SU-DHL-6 (cell line): ENCODE data around the gene MICAL3.

Experiments
- CTCF ChIP-seq: fragments of 200-600 bp; sonication (generic); IDR thresholded peaks from one replicate; pipeline ENCODE4 v1.5.1; 2017; ENCODE audit warnings: antibody characterized with exemption, mild to moderate bottlenecking, low read length, moderate library complexity; ENCODE audit not compliant: insufficient read depth, poor library complexity, severe bottlenecking
- EZH2phosphoT487 ChIP-seq: fragments of 200-600 bp; sonication (generic), shearing (Covaris generic); conservative IDR thresholded peaks from 2 replicates; pipeline ENCODE4 v1.6.1; 2018; ENCODE audit warnings: mild to moderate bottlenecking, antibody characterized with exemption, low read length, moderate library complexity, mixed read lengths

GRCh38 chr22:17913801-17914347 is 110.5 kb downstream of the MICAL3 start:
- TF ChIP-seq CTCF (no peak), EZH2phosphoT487 (no peak)
